HG03432 (cell line): ENCODE results near the gene GRID1.

Source experiments
- ATAC-seq: cut with Tn5 transposase; IDR thresholded peaks from one replicate; pipeline ENCODE4 v1.9.1; 2021; ENCODE audit warnings: mild to moderate bottlenecking, moderate library complexity; ENCODE audit not compliant: unreplicated experiment

The GRID1 gene

GRCh38 chr10:86281396-86281795 is 85.2 kb downstream of the GRID1 start:
- no peak for ATAC-seq

DNA sequence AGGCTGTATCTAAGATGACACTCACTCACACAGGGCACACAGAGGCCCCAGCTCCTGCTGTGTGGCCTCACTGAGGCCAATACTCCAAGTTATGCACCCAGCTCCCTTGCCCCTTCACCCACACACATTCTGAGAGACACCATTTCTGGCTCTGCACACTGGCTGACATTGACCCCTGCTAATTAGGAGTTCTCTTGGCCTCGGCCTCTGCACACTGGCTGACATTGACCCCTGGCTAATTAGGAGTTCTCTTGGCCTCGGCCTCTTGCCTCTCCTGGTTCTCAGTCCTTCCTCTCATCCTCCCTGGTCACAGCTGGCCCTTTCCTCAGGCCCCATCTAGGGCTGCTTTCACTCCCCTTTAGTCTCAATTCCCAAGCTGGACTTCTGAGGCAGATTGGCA is 97.3 kb downstream of the GRID1 start:
- no peak for ATAC-seq

DNA sequence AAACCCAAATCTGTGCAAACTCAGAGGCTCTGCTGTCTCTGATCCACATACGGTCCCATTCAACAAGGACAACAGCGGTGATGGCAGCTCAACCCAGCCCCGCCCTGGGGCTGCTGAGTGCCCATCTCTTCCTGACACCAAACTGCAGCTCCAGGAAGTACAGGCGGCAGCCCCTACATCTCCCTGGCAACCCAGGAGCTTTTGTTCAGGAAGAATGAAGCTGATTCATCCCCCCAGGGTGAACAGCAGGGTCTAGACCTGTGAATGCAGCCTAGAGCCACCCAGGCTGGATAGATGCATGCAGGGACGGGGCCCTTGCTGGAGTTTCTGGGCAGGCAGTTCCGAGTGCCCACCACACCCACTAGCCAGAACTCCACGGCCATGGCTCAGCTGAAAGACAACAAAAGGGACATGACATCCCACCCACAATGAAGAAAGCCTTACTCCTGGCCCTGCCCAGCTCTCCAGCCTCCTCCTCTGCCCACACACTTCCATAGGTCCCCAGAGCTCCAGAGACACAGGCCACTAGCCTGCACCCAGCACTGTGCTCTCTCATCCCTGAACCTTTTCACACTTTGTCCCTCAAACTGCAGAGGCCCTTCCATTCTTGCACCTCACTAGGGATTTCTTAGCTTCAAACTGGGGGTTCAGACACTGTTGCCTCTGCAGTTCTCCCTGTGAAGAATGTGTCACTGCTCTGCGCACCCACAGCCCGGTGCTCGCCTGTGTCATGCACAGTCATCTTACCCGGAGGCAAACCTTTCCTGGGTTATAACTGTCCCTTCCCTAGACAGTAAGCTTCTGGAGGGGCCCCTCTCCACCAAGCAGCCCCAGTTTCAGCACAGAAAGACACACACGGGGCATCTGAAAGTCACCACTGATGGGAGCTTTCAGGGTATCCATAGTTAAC is 99.1 kb downstream of the GRID1 start:
- no peak for ATAC-seq

DNA sequence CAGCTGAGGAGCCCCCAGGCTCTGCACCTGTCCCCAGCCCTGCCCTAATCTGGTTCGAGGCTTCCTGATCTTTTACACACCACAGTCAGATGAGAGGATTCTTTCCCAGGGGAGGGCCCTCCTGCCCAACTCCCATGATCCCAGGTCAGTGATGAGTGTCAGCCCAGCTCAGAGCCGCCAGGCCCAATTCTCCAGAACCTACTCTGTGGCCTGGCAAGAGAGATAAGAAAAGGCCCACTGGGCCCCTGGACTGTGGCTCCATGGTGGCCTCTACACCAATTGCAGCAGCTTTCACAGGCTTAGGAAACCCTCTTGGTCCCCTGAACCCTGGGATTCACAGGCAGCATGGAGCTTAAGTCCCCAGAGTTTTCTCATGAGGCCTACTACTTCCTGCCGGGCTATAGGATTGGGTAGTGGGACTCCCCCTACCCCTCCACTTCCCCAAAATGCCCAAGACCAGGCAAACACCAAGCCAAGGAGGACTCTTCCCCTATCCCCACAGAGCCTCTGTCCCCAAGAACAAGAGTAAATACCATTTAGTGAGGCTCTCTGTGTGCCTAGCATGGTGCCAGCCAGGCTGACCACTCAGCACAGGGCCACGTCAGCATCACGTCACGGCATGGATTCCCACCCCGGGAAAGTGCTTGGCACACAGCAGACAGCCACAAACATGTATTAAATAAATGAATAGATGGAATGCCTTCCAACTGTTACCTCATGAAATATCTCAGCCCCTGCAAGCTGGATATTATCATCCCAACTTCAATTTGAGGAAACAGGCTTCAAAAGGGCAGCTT is 100.0 kb downstream of the GRID1 start:
- ATAC-seq = no peak

DNA sequence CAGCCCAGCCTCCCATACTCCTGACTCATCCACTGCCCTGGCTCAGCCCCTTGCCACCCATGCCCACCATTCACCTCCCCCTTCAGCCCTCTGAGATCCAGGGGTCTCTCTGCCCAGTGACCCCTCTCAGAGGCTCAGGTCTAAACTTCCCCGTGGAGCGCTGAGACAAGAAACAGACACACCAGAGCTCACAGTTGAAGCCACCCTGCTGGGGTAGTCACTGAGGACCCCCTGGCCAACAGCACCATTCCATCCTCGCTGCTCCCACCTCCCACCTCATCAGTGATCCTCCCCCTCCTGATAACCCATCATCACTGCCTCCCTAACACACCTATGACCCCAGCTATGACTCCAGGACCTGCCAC is 100.7 kb downstream of the GRID1 start:
- ATAC-seq = no peak

GRCh38 chr10:86265236-86265894 is 101.2 kb downstream of the GRID1 start:
- no peak for ATAC-seq

GRCh38 chr10:86264481-86265231 is 101.9 kb downstream of the GRID1 start:
- ATAC-seq = no peak

GRCh38 chr10:86263907-86264306 is 102.7 kb downstream of the GRID1 start:
- ATAC-seq = no peak

DNA sequence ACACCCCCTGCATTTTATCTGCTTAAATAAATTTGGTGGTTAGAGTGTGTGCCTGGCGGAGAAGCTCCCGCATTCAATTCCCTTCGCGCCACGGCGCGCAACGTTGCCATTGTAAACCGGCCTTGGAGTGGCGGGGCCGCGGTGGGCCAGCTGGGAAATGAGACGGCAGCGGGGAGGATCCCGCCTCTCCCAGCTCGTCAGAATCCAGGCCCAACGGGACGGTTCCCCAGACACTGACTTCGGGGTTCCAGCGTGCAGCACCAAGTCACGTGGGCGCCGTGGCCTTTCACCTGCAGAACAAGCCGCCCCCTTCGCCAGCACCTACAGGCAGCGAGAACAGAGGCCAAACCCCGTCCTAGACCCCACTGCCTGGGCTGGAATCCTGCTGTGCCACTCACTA is 103.4 kb downstream of the GRID1 start:
- no peak for ATAC-seq

DNA sequence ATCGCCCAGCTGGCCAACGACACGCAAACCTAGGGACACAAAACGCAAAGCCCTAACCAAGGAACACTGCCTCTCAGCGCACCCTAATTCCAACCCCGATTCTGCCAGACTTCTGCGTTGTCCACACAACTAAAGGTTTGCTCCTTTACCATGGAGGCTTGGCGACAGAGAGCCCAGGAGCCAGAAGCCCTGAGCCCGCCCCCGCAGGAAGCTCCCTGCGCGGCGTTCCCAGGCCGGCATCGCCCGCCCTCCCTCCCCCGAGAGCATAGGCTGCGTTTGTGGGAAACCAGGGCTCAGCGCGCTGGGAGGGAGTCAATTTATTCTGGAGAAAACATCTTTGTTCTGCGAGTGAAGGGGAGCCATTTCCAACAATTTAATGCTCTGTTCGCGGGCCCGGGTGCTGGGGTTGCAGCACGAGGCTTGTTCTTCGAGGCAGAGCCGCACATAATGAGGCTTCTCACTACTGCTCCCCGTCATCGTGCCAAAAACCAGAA is 103.9 kb downstream of the GRID1 start:
- ATAC-seq = no peak

DNA sequence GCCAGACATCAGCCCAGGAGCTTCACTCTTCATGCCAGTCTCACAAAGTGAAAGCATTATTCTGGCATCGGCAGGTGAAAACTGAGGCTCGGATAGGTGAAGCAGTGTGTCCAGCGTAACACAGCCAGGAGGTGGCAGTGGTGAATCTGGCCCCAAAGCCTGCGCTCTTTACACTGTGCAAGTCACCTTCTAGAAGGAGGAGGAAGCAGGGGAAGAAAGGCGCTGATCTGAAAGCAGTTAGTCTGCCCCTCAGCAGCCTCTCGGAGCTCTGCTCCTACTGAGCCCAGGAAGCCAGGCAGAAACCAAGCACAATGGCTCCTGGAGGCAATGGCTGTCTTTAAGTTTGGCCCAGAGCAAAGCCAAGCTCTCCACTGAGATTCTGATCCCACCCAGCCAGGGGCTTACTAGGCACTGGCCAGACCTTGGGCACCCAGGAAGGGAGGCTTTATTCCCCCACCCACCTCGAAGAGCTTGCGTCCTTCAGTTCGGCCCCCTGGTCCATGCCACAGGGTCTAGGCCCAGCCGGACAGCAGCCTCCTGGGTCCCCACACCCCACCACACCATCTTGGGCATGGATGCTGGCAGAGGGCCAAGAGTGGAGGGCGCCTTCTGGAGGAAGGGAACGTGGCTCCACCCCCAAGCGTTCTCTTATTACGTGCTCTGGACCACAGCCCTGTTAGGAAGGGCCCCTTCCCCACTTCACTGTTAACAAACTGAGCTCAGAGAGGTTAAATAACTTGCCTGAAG is 104.5 kb downstream of the GRID1 start:
- peak; percentile 73 for ATAC-seq

GRCh38 chr10:86261470-86261869 is 105.1 kb downstream of the GRID1 start:
- ATAC-seq = peak; percentile 14

GRCh38 chr10:86260564-86260963 is 106.0 kb downstream of the GRID1 start:
- ATAC-seq = no peak

DNA sequence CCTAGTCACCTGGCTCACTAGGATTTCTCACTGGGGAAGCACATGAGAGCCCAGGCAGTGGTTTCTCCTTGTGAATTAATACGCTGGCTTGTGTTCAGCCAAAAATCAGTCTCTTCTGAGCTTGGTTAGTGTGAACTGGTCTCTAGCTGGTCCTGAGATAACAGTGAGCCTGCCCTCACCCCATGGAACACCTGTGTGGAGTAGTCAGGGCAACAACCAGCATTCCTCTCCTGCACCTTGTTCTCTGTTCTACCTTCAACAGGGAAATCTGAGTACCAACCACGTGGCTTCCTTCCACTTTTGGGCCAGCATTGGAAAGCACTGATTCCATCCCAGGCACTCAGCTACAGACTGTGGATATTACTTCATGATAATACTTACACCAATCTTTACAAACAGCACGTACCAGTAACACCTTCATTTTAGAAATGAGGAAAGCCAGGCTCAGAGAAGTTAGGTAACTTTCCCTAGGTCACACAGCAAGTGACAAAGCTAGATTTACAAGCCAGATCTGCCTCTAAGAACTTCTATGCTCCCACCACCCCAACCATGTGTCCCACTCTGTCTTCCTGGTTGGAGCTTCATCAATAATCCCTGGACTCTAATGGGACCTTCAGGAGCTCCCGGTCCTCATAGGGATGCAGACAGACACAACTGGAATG is 106.6 kb downstream of the GRID1 start:
- no peak for ATAC-seq

- ATAC-seq = no peak
These were observed 107.7 kb downstream of the GRID1 start for GRCh38 chr10:86258941-86259340.

DNA sequence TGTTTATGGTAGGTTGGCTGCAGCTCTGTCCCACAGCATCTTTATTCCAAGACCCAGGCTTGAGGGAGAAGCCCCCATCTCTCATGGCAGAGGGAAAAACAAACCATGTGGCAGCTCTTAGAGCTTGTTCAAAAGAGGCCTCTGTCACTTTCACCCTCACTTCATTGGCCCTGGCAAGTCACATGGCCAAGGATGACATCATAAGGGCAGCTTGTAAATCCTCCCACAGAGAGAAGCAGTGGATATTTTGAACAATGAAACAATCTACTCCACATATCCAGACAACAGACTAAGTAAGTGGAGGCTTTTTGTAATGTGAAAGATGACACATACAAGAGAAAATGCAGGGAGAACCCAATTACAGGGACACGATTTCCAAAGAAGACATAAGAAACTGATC is 108.1 kb downstream of the GRID1 start:
- ATAC-seq = no peak

GRCh38 chr10:86257683-86258082 is 108.9 kb downstream of the GRID1 start:
- ATAC-seq = no peak

GRCh38 chr10:86256690-86257315 is 109.8 kb downstream of the GRID1 start:
- no peak for ATAC-seq
